ENCODE results near the gene RARRES2.

The RARRES2 gene

DNA sequence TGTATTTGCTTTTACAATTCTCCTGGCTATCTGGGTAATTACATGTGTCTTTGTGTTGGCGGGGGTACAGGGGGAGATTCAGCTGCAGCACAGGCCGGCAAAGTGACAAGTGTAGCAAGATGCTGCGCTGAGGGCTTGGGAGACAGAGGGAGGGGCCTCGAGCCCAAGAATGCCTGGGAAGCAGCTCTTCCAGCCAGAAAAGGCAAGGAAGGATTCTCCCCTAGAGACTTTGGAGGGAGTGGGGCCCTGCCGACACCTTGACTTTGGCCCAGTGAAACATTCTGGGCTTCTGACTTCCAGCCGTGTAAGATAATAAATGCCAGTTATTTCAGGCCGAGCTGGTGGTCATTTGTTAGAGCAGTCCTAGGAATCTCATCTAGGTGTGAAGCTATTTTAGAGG, 20.0 kb upstream of the RARRES2 start:
- no peak for DNase-seq

DNA sequence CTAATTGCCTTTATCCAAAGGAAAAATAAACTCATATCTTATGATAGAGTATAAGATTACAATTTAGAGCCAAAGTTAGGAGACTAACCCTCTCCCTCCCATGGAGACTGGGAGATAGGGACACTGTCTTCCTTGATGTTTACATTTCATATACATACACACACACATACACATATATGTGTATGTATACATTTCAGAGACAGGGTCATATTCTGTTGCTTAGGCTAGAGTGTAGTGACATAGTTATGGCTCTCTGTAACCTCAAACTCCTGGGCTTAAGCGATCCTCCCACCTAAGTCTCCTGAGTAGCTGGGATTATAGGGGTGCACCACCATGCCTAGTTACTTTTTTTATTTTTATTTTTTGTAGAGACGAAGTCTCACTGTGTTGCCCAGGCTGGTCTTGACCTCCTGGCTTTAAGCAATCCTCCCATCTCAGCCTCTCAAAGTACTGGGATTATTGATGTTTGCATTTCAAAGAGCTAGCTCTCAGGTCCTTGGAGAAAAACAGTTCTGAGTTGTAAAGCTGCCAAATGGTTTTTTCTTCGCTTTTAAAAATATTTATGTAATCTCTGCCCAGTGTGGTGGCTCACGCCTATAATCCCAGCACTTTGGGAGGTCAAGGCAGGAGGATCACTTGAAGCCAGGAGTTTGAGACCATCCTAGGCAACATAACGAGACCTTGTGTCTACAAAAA, 19.1 kb upstream of the RARRES2 start:
- DNase-seq = no peak

DNA sequence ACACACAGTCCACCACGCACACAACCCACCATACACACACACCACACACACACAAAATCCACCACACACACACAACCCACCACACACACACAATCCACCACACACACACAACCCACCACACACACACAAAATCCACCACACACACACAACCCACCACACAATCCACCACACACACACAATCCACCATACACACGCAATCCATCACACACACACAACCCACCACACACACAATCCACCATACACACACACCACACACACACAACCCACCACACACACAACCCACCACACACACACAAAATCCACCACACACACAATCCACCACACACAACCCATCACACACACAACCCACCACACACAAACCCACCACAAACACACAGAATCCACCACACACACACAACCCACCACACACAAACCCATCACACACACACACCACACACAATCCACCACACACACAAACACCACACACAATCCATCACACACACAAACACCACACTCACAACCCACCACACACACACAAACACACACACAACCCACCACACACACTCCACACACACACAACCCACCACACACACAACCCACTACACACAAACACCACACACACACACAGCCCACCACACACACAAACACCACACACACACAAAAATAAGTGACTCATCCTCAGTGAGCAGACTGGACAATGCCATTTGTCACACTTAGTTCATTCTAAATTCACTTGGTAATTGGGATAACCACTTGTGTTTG, 18.4 kb upstream of the RARRES2 start:
- DNase-seq = no peak

DNA sequence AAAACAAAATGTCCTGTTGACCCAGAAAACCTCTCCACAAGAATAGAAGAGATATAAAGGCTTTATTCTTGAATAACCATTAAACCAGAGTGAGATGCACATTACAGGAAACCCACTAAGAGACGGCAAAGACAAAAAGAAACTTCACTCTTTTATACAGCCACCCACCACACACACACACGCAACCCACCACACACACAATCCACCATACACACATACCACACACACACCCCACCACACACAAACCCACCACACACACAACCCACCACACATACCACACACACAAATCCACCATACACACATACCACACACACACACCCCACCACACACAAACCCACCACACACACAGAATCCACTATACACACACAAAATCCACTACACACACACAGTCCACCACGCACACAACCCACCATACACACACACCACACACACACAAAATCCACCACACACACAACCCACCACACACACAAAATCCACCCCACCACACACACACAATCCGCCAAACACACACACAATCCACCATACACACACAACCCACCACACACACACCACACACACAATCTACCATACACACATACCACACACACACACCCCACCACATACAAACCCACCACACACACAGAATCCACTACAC, 17.7 kb upstream of the RARRES2 start:
- no peak for DNase-seq

DNA sequence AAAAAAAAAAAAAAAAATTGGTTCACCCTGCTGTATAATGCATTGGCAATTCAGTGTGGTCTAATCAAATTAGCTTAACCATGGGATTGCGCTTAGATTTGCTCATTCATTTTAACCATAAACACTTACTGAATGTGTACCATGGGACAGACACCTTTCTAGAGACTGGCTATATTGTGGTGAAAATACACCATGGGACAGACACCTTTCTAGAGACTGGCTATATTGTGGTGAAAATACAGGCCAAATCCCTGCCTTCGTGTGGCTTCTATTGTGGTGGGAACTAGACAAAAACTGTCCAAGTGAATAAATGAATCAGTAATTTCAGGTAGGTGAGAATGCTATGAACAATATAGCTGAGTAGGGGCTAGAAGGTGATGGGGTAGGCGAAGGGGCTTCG, 17.0 kb upstream of the RARRES2 start:
- no peak for DNase-seq

DNA sequence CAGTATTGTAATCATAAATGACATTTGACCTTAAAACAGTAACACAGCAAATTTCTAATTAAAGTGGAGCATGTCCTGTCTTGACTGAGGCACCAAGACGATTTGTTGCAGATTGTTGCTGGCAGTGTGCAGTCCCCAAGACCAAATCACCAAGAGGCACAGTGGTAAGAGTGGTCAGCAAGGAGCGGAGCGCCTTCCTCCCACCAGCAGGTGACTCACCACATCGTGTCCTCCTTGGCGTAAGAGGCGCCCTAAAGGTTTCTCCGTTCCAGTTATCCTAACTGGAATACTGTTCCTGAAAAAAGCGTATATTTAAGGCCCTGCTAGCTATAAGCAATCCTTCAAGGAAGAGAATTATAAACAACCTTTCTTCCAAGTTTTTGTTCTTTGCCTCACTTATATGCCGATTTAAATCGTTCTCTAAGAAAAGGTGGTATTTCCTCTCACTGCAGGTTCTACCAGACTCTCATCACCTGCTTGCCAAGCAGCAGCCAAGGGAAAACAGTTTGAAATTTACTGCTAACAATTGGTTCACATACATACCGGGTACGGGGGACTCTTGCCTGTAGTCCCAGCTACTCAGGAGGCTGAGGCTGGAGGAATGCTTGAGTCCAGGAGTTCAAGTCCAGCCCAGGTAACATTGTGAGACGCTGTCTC, 16.5 kb upstream of the RARRES2 start:
- no peak for DNase-seq

DNA sequence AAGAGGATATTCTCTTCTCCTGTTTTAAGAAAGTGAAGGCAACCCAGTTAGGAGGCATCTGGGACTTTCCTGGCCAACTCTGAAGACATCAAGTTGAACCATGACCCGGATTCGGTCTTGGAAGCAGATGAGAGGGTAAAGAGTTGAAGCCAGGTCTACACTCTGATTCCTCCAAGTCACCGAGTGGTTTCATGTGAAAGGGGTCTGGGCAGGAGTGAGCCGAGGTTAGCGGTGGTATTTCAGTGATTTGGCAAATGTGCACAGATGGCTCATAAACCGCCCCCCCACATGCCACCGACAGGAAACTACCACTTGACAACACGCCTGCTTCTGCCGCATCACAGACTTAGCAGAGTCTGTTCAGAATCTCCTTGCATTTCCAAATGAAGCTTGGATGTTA, 15.8 kb upstream of the RARRES2 start:
- peak; percentile 74 for DNase-seq

DNA sequence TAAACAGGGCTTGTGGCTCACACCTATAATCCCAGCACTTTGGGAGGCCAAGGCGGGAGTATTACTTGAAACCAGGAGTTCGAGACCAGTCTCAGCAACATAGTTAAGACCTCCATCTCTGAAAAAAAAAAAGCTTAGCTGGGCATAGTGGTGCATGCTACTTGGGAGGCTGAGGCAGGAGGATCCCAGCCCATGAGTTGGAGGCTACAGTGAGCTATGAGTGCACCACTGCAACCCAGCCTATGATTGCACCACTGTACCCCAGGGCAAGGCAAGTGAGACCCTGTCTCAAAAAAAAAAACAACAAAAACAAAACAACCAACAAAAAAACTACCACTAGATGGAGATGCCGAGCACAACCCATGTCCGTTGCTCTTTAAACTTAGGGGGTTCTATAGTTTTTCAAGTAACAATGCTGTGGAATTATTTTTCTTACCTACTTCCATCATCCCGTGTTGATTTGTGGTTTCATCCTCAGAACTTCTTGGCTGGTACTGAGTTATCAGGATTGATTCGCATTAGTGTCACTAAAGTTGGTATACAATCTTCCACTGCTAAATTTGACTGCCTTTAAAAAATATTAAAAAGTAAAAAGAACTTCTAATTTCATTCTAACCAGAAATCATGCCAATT, 15.0 kb upstream of the RARRES2 start:
- DNase-seq = no peak

DNA sequence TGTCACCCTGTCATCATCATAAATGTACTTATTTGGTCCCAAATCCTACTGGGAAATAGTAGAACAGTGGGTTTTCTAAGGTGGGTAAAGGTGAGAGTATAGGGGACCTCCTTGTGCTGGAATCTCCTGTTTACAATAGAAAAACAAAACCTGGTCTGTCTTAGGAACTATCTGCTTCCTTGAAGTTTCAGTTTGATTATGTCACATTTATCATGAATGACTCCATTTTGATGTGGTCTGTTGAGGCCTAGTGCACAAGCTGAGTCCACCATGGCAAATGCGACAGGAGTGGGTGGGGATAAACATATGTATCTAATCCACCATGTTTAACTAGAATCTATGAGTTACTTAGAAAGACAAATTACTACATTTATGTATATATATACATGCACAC, 14.2 kb upstream of the RARRES2 start:
- no peak for DNase-seq

DNA sequence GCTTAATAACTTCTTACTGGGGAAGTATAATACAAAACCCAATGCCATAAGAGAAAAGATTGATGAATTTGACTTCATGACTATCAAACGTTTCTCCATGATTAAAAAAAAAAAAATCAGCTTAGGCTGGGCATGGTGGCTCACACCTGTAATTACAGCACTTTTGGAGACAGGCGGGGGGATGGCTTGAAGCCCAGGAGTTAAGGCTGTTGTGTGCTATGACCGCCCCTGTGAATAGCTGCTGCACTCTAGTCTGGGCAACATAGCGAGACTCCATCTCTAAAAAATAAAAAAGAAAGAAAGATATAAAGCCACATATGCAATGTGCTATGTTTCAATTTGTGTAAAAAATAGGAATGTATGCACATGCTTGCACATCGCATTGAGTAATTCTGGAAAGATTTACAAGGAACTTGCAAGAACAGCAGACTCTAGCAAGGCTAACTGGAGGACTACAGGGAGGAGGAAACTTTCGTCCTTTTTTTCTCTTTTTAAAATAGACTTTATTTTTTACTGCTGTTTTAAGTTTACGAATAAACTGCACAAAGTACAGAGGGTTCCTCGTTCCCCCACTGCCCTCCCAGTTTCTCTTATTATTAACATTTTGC, 10.3 kb upstream of the RARRES2 start:
- DNase-seq = no peak

DNA sequence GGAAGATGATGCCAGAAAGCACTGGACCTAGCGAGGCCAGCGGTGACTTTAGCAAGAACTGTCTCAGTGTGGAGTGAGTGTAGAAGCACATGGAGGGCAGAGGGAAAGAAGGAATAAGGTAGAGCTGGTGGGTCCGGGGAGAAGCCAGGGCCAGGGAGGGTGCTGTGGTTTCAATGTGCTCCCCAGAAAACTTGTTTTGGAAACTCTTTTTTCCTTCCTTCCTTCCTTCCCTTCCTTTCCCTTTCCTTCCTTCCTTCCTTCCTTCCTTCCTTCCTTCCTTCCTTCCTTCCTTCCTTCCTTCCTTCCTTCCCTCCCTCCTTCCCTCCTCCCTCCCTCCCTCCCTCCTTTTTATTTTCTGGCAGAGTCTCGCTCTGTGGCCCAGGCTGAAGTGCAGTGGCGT, 5.5 kb upstream of the RARRES2 start:
- no peak for DNase-seq

DNA sequence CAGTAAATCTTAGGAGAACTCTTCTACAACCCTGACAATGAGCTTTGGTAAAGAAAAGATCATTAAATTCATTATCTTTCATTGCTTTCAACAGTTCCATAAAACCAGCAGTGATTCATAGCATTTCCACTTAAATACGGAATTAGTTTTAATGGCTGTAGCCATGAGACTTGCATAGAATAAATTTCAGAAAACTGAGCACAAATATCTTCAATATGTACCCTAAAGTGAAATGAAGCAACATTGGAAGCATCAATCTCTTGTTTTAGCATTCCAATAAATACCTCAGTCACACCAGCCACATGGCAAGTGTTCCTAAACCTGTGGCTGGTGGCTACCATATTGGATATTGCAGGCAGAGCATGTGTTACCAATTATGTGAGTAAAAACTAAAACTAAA, 3.6 kb upstream of the RARRES2 start:
- no peak for DNase-seq

DNA sequence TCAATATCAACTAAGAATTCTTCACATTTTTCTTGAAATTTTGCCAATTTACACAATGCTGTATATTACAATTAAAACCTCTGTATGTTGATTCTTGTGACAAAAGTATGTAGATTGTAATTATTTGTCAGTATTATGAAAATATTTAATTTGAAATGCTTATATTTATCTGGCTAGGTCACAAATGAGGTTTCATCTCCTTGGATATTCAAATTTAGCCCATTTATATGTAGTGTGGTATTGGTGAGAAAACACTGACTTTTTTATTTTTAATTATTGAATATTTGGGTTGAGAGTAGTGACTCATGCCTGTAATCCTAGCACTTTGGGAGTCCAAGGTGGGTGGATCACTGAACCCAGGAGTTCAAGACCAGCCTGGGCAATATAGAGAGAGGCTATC, 2.9 kb upstream of the RARRES2 start:
- DNase-seq = no peak

DNA sequence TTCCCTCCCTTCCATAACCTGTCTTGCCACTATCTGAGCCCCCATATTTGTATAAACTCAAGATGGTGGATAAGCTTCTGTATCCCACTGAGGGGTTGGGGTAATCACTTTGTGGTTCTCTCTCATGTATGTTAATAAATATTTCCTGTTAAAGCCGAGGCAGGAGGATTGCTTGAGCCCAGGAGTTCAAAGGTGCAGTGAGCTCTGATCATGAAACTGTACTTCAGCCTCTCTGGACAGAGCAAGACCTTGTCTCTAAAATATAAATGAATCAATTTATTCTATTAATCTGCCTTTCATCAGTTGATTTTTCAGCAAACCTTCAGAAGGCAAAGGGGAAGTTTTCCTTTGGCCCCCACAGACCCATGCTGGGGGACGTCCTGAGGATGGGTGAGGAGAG, 1.8 kb upstream of the RARRES2 start:
- no peak for DNase-seq

DNA sequence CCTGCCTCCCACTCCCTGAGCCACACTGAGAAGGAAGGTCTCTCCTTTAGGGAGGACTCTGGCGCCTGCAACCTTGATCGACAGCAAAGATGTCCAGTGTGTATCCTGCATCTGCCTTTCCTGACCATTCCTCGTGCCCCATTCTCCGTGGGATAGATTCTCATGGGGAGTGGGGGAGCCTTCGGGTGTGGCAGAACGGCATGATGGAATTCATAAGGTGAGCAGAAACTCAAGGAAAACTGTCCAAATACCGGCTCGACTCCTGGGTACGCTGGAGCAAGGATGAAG, 636 bp upstream of the RARRES2 start:
- no peak for DNase-seq

DNA sequence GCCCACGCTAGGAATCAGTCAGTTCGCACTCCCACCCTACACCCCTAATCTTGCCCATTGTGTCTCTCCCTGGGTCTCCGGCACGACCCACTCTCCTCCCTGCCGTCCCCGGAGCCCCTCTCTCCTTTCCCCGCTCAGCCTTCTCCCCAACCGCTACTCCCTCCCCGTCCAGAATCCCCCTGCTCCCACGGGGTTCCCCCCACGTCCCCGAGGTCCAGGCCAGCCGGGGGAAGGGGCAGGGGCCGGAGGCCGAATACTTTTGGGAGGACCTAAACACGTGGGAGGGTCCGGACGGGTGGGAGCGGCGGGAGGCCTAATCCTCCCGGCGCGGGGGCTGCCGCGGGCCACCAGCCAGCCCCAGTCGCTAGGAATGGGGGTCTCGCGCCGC, 560 bp downstream of the RARRES2 start:
- no peak for DNase-seq

DNA sequence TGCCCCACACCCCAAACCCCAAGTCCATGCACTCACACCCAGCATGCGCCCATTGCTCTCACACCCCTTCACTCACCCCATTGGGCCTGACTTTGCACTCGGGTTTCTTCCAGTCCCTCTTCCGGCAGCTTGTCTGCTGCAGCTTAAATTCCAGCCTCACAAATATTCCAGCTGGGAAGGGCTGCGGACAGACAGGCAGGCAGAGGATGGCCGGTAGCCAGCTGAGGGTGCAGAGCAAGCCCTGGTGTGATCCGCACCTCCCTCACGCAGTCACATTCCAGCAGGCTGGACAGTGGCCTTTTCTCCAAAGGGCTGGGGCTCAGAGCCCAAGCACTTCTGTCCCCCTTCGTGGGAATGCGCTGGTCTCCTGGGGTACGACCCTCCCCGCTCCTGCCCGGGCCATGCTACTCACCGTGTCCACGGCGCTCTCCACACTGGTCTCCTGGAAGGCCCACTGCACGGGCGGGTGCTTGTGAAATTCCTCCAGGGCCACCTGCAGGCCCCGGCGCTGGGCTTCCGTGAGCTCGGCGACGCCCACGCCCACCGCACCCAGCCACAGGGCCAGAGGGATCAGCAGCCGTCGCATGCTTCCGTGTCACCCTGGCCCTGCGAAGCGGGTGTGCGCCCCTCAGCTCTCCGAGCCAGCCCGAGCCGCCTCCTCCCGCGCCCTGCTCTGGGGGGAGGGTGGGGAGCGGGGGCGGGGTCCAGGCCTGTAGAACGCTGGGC, 1.2 kb downstream of the RARRES2 start:
- no peak for DNase-seq

DNA sequence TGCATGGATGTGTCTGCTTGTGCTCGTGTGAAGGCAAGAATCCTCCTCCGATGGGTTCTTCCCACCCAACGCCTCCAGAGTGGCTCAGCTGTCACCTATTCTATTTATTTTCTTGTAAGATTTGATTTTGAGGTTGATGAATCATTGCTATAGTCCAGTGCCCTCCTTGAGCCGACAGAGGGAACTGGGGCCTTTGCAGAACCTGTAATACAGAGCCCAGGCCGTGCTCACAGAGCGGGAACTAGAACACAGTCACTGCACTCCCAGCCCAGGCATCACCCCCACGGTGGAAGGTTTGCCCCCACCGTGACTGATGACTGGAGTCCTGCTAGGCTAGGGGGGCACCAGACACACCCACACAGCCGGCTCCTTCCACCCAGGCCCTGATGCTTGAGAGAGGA, 2.0 kb downstream of the RARRES2 start:
- DNase-seq = no peak

DNA sequence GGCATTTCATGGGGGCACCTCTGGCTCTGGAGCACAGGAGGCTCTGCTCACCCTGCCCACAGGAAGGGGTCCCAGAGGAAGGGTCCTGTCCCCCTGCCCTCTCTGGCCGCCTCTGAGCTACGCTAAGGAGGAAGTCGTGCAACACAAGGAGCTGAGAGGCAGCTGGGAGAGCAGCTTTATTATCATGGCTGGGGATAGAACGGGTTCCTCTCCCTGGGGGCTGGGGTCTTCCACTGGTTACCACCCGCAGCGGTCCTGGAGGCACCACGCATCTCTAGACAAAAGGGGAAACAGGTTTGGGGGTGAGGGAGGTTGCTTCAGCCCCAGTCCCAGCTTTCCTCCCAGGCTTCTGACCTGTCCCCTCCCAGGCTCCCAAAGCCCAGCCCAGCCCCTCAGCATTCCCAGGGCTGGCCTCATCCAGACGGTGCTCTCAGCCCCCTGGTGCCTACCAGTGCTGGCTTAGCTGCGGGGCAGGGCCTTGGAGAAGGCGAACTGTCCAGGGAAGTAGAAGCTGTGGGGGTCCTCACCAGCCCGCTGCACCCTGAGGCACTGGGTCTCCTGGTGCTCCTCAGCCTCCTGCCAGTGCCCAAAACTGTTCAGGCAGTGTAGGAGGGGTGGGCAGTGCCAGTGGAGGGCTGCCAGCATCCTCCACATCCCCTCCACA, 3.1 kb downstream of the RARRES2 start:
- DNase-seq = no peak

DNA sequence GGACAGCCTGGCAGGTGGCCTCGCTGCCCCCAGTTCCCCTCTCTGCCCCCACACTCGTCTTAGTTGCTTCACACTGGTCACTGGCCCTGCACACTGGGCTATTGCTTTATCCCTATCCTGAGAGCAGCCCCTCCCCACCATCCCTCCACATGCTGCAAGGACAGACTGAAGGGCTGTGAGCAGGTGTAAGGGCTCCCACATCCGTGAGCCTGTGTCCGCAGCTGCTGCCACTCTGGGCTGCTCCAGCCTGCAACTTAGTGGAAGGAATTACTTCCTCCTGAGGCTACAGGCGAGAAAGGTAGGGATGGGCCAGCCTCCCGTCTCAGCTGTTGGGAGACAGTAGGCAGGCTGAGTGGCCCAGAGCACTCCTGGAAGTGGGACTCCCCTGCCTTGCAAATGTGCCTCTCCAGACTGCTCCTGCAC, 3.8 kb downstream of the RARRES2 start:
- DNase-seq = no peak

DNA sequence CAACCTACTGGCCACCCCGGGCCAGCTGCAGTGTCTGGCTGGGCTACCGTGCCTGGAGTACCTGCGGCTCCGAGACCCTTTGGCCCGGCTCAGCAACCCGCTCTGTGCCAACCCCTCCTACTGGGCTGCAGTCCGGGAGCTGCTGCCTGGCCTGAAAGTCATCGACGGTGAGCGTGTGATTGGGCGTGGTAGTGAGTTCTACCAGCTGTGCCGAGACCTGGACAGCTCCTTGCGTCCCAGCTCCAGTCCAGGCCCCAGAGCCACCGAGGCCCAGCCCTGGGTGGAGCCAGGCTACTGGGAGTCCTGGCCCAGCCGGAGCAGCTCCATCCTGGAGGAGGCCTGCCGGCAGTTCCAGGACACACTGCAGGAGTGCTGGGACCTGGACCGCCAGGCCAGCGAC, 4.2 kb downstream of the RARRES2 start:
- DNase-seq = no peak

DNA sequence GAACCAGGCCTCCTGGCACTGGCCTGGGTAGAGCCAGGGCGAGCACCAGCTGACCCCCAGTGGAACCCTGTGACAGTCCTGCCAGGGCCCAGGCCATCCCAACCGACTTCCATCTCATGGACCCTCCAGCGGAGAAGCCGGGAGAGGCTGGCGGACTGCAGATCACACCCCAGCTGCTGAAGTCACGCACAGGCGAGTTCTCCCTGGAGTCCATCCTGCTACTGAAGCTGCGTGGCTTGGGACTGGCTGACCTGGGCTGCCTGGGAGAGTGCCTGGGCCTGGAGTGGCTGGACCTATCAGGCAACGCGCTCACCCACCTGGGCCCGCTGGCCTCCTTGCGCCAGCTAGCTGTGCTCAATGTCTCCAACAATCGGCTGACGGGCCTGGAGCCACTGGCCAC, 4.7 kb downstream of the RARRES2 start:
- no peak for DNase-seq
